NCI-H2171 treated with DMSO at 0.1 percent for 48 hours (cell line): ENCODE data around the gene GEMIN2.
"Not testable (repeated sequence)": the region's sequence is repeated elsewhere in the genome, so short reads cannot be mapped to it uniquely, and the experiment has no call there.

Source experiments
- DNase-seq: peaks from one replicate; lab custom pipeline; 2025; lab: John Stamatoyannopoulos, UW

GEMIN2 gene

GRCh38 chr14:39114073-39114838, at the start of gene GEMIN2:
GEMIN2 (plus strand) TSS chr14:39114323; CDS start chr14:39114339, 16 bp downstream.
- DNase-seq, result peak; percentile 98

- not testable (repeated sequence) for DNase-seq
These were observed 44.8 kb upstream of the GEMIN2 start for GRCh38 chr14:39069169-39069805.

- DNase-seq, result no peak
These were observed 44.2 kb upstream of the GEMIN2 start for GRCh38 chr14:39069923-39070322.

- no peak for DNase-seq
These were observed 43.0 kb upstream of the GEMIN2 start for GRCh38 chr14:39071096-39071495.

- DNase-seq, result no peak
These were observed 33.2 kb upstream of the GEMIN2 start for GRCh38 chr14:39080886-39081285.

GRCh38 chr14:39083127-39083526, 31.0 kb upstream of the GEMIN2 start:
- no peak for DNase-seq

GRCh38 chr14:39085933-39086332, 28.2 kb upstream of the GEMIN2 start:
- no peak for DNase-seq

- DNase-seq, result no peak
These were observed 26.6 kb upstream of the GEMIN2 start for GRCh38 chr14:39087493-39087892.

- DNase-seq, result no peak
These were observed 23.5 kb upstream of the GEMIN2 start for GRCh38 chr14:39090548-39091111.

GRCh38 chr14:39091716-39092115, 22.4 kb upstream of the GEMIN2 start:
- DNase-seq, result no peak

GRCh38 chr14:39094515-39094914, 19.6 kb upstream of the GEMIN2 start:
- no peak for DNase-seq

GRCh38 chr14:39097159-39097558, 17.0 kb upstream of the GEMIN2 start:
- no peak for DNase-seq

- DNase-seq, result not testable (repeated sequence)
These were observed 14.9 kb upstream of the GEMIN2 start for GRCh38 chr14:39099215-39099614.

- no peak for DNase-seq
These were observed 14.4 kb upstream of the GEMIN2 start for GRCh38 chr14:39099748-39100147.

- DNase-seq, result peak; percentile 15
These were observed 11.7 kb upstream of the GEMIN2 start for GRCh38 chr14:39102265-39102968.

GRCh38 chr14:39102969-39103957, 10.9 kb upstream of the GEMIN2 start, which contains the start of gene SEC23A:
SEC23A (minus strand) TSS chr14:39103235; CDS start chr14:39096118, 7,117 bp downstream.
- DNase-seq, result peak; percentile 89

- DNase-seq, result not testable (repeated sequence)
These were observed 9.9 kb upstream of the GEMIN2 start for GRCh38 chr14:39104078-39104801.

- peak; percentile 63 for DNase-seq
These were observed 6.5 kb upstream of the GEMIN2 start for GRCh38 chr14:39107591-39107996.

GRCh38 chr14:39108791-39109190, 5.3 kb upstream of the GEMIN2 start:
- DNase-seq, result no peak
